ENCODE measurements around the gene NUDT12.

NUDT12 gene

DNA sequence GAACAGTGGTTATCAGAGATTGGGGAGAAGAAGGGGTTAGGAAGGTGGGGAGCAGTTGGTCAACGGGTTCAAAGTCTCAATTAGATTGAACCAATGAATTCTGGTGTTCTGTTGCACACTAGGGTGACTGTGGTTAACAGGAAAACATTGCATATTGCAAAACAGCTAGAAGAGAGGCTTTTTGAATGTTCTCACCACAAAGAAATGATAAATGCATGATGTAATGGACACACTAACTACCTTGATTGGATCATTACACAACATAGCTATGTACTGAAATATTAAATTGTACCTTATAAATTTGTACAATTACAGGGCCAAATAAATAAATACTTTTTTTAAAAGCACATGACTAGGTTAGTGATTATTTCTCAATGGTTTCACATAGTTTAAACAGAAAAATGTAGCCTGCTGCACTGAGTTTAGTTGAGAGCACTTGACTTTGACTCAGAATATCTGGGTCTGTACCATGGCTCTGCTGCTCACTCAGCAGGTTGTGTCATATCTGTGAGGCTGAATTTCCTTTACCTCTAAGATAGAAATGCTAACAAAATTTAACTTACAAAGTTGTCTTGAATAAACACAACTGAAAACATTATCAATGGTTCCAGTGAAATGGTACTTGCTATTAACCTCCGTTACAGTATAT lies 30.4 kb downstream of the NUDT12 start:
- no peak overlapping the region for H3K4me3 ChIP-seq (ENCODE audit: low read depth, low read length)
- no peaks in the 10 kb centered on the region for H3K36me3 ChIP-seq
- no peaks in the 10 kb centered on the region for H3K4me1 ChIP-seq
- H3K9me3 ChIP-seq: no peaks in the 10 kb centered on the region
- no peak for DNase-seq
- no peaks in the 10 kb centered on the region for H3K27me3 ChIP-seq
- TF ChIP-seq, protein P1, sequence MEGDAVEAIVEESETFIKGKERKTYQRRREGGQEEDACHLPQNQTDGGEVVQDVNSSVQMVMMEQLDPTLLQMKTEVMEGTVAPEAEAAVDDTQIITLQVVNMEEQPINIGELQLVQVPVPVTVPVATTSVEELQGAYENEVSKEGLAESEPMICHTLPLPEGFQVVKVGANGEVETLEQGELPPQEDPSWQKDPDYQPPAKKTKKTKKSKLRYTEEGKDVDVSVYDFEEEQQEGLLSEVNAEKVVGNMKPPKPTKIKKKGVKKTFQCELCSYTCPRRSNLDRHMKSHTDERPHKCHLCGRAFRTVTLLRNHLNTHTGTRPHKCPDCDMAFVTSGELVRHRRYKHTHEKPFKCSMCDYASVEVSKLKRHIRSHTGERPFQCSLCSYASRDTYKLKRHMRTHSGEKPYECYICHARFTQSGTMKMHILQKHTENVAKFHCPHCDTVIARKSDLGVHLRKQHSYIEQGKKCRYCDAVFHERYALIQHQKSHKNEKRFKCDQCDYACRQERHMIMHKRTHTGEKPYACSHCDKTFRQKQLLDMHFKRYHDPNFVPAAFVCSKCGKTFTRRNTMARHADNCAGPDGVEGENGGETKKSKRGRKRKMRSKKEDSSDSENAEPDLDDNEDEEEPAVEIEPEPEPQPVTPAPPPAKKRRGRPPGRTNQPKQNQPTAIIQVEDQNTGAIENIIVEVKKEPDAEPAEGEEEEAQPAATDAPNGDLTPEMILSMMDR (IDR thresholded peaks at IDR 0.05; ENCODE audit: low read depth, low read length): no peak

- Histone ChIP-seq H3K9me3 (no peaks in the 10 kb centered on the region), H3K4me1 (peaks cover 8% of the 10 kb centered on the region), H3K27me3 (no peaks in the 10 kb centered on the region), H3K4me3 (ENCODE audit: low read depth, low read length) (no peak overlapping the region), H3K36me3 (no peaks in the 10 kb centered on the region)
- TF ChIP-seq, protein P1 (IDR thresholded peaks at IDR 0.05; ENCODE audit: low read depth, low read length): no peak
- peak; percentile 8 for DNase-seq
These were observed 36.2 kb downstream of the NUDT12 start for GRCh38 chr5:103526164-103526915.

GRCh38 chr5:103525361-103525760 lies 37.2 kb downstream of the NUDT12 start:
- H3K27me3 ChIP-seq: no peaks in the 10 kb centered on the region
- peaks cover 8% of the 10 kb centered on the region for H3K4me1 ChIP-seq
- H3K36me3 ChIP-seq: no peaks in the 10 kb centered on the region
- TF ChIP-seq, protein P1 (IDR thresholded peaks at IDR 0.05; ENCODE audit: low read depth, low read length): no peak
- H3K4me3 ChIP-seq (ENCODE audit: low read depth, low read length): no peak overlapping the region
- H3K9me3 ChIP-seq: no peaks in the 10 kb centered on the region
- DNase-seq: no peak

DNA sequence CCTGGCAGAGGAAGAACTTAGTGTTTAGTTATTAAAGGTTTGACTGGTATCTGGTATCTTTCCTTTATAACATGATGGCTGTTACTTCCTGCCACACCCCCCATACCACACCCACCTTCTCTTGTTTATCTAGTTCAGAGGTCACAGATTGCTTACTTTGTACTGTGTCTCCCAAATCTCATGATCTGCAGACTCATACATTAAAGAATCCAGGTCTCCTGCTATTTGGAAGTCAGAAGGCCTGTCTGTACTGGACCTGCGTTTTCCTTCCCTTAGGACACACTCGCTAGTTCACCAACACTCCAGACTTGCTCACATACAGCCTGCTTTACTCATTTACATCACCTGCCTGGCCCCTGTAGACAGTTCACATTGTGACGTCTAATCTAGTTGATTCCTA lies 39.3 kb downstream of the NUDT12 start:
- DNase-seq: no peak
- Histone ChIP-seq H3K36me3 (no peaks in the 10 kb centered on the region), H3K4me3 (ENCODE audit: low read depth, low read length) (no peak overlapping the region), H3K9me3 (no peaks in the 10 kb centered on the region), H3K27me3 (no peaks in the 10 kb centered on the region), H3K4me1 (peaks cover 8% of the 10 kb centered on the region)
- TF ChIP-seq, protein P1 (IDR thresholded peaks at IDR 0.05; ENCODE audit: low read depth, low read length): no peak

DNA sequence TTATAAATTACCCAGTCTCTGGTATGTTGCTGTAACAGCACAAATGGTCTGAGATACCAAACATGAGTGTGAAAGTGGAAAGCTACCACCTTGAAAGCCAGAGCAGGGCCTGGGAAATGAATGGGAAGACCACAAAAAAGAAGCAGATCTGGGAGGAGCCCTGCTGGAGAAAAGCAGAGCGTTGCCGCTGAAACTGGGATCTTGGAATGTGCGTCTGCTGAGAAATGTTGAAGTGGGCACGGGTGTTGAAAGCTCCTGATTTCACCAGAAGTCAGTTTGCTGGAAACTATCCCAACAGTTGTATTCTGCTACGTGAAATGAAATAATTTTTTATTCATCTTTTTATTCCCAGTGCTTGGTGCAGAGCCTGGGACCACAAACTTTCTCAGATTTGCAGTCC lies 40.0 kb downstream of the NUDT12 start:
- H3K4me1 ChIP-seq: peaks cover 8% of the 10 kb centered on the region
- TF ChIP-seq, protein P1 (IDR thresholded peaks at IDR 0.05; ENCODE audit: low read depth, low read length): no peak
- no peak overlapping the region for H3K4me3 ChIP-seq (ENCODE audit: low read depth, low read length)
- H3K36me3 ChIP-seq: no peaks in the 10 kb centered on the region
- H3K9me3 ChIP-seq: no peaks in the 10 kb centered on the region
- H3K27me3 ChIP-seq: no peaks in the 10 kb centered on the region
- no peak for DNase-seq

- Histone ChIP-seq H3K36me3 (no peaks in the 10 kb centered on the region), H3K4me1 (peaks cover 8% of the 10 kb centered on the region), H3K4me3 (ENCODE audit: low read depth, low read length) (no peak overlapping the region), H3K27me3 (no peaks in the 10 kb centered on the region), H3K9me3 (no peaks in the 10 kb centered on the region)
- TF ChIP-seq, protein P1 (IDR thresholded peaks at IDR 0.05; ENCODE audit: low read depth, low read length): peak; percentile 72
- peak; percentile 23 for DNase-seq
These were observed 43.0 kb downstream of the NUDT12 start for GRCh38 chr5:103519550-103519949.

All from BE2C (cell line).